Neural cell (in vitro differentiated cells): ENCODE results near the gene AGAP3. TPM values are rescaled to one million over a fixed set of nuclear protein-coding genes. Genes with fewer than 3 reads are reported as not detected.

Experiments used
- H2AFZ ChIP-seq: fragments of 200-600, 300-800 bp; sonication (generic), shearing (Covaris generic); 2 replicates; pipeline ENCODE4 v1.6.0; 2014; ENCODE audit warnings: low read depth, mild to moderate bottlenecking, antibody characterized with exemption, low read length, moderate library complexity
- H3F3A ChIP-seq: fragments of 200-600 bp; shearing (Covaris generic); 2 replicates; pipeline ENCODE4 v1.6.1; 2016; ENCODE audit warnings: mild to moderate bottlenecking, moderate library complexity, mixed read lengths, antibody characterized with exemption, low read length; ENCODE audit not compliant: insufficient read depth, poor library complexity, severe bottlenecking
- H3K27ac ChIP-seq: fragments of 200-600, 300-800 bp; sonication (generic), shearing (Covaris generic); 2 replicates; pipeline ENCODE4 v1.5.1; 2014; ENCODE audit warnings: mild to moderate bottlenecking, low read length, moderate library complexity
- H3K27me3 ChIP-seq: fragments of 300-800, 200-600 bp; sonication (generic), shearing (Covaris generic); 2 replicates; pipeline ENCODE4 v1.6.0; 2014; ENCODE audit warnings: mild to moderate bottlenecking, low read depth, low read length, moderate library complexity; ENCODE audit not compliant: insufficient read depth
- H3K36me3 ChIP-seq: fragments of 300-800, 200-600 bp; sonication (generic), shearing (Covaris generic); 2 replicates; pipeline ENCODE4 v1.5.1; 2014; ENCODE audit warnings: mild to moderate bottlenecking, antibody characterized with exemption, low read length, moderate library complexity; ENCODE audit not compliant: insufficient read depth
- H3K4me2 ChIP-seq: fragments of 300-800, 200-600 bp; sonication (generic), shearing (Covaris generic); 2 replicates; pipeline ENCODE4 v1.6.0; 2014; ENCODE audit warnings: mild to moderate bottlenecking, low read length
- H3K4me3 ChIP-seq: fragments of 300-800, 200-600 bp; sonication (generic), shearing (Covaris generic); 2 replicates; pipeline ENCODE4 v1.5.1; 2014; ENCODE audit warnings: mild to moderate bottlenecking, low read length, moderate library complexity
- H3K79me2 ChIP-seq: fragments of 200-600 bp; shearing (Covaris generic); replicated peaks from 2 replicates; pipeline ENCODE4 v1.6.0; 2014; ENCODE audit warnings: mild to moderate bottlenecking, low read length, moderate library complexity; ENCODE audit not compliant: insufficient read depth
- H3K9ac ChIP-seq: fragments of 300-800, 200-600 bp; sonication (generic), shearing (Covaris generic); 2 replicates; pipeline ENCODE4 v1.6.1; 2016; ENCODE audit warnings: mild to moderate bottlenecking, low read length, mixed read lengths
- H3K9me2 ChIP-seq: fragments of 200-600 bp; shearing (Covaris generic); 2 replicates; pipeline ENCODE4 v1.6.1; 2016; ENCODE audit warnings: mild to moderate bottlenecking, low read length, mixed read lengths; ENCODE audit not compliant: insufficient read depth
- H3K9me3 ChIP-seq: fragments of 200-600, 300-800 bp; sonication (generic), shearing (Covaris generic); 2 replicates; pipeline ENCODE4 v1.6.1; 2016; ENCODE audit warnings: mild to moderate bottlenecking, mixed run types, low read length, moderate library complexity, mixed read lengths
- H4K20me1 ChIP-seq: fragments of 200-600 bp; shearing (Covaris generic); 2 replicates; pipeline ENCODE4 v1.6.1; 2016; ENCODE audit warnings: mild to moderate bottlenecking, mixed run types; ENCODE audit not compliant: insufficient read depth
- CTCF ChIP-seq: fragments of 450-650 bp; IDR thresholded peaks from 2 replicates; pipeline ENCODE4 v1.5.1; 2014; ENCODE audit warnings: antibody characterized with exemption, mild to moderate bottlenecking, moderate library complexity; ENCODE audit not compliant: poor library complexity, severe bottlenecking
- EP300 ChIP-seq: fragments of 450-650 bp; conservative IDR thresholded peaks from 2 replicates; pipeline ENCODE4 v1.6.1; 2014; ENCODE audit warnings: antibody characterized with exemption, mild to moderate bottlenecking, moderate library complexity; ENCODE audit not compliant: poor library complexity, severe bottlenecking
- EZH2 ChIP-seq: fragments of 200-600, 300-800 bp; shearing (Covaris generic), sonication (generic); IDR thresholded peaks from 2 replicates; pipeline ENCODE4 v1.6.1; 2014; ENCODE audit warnings: antibody characterized with exemption, low read length, borderline replicate concordance, mild to moderate bottlenecking; ENCODE audit not compliant: insufficient read depth, poor library complexity, severe bottlenecking
- MXI1 ChIP-seq: fragments of 450-650 bp; conservative IDR thresholded peaks from 2 replicates; pipeline ENCODE4 v1.6.1; 2014; ENCODE audit warnings: antibody characterized with exemption, mild to moderate bottlenecking; ENCODE audit not compliant: poor library complexity, severe bottlenecking
- POLR2AphosphoS5 ChIP-seq: IDR thresholded peaks from 2 replicates; pipeline ENCODE4 v1.6.1; 2012
- RAD21 ChIP-seq: fragments of 450-650 bp; conservative IDR thresholded peaks from 2 replicates; pipeline ENCODE4 v1.6.1; 2014; ENCODE audit warnings: antibody characterized with exemption, mild to moderate bottlenecking, moderate library complexity
- SMC3 ChIP-seq: fragments of 450-650 bp; conservative IDR thresholded peaks from 2 replicates; pipeline ENCODE4 v1.6.1; 2014; ENCODE audit warnings: antibody characterized with exemption, mild to moderate bottlenecking, moderate library complexity; ENCODE audit not compliant: poor library complexity
- TAF1 ChIP-seq: IDR thresholded peaks from 2 replicates; pipeline ENCODE4 v1.6.1; 2012; ENCODE audit warnings: low read depth
- polyA plus RNA-seq: library from polyadenylated mRNA; depleted of rRNA; stranded (reverse); fragments of >200 nt; gene quantifications from 2 replicates; pipeline ENCODE4 v1.2.3, GENCODE V29; 2014
- TF ChIP-seq, protein P1 (sequence below): IDR thresholded peaks from 2 replicates; pipeline ENCODE4 v1.6.1; 2012; ENCODE audit warnings: borderline replicate concordance

The AGAP3 gene
- polyA plus RNA-seq, 1 donor from 2014 or later, result 117 TPM

DNA sequence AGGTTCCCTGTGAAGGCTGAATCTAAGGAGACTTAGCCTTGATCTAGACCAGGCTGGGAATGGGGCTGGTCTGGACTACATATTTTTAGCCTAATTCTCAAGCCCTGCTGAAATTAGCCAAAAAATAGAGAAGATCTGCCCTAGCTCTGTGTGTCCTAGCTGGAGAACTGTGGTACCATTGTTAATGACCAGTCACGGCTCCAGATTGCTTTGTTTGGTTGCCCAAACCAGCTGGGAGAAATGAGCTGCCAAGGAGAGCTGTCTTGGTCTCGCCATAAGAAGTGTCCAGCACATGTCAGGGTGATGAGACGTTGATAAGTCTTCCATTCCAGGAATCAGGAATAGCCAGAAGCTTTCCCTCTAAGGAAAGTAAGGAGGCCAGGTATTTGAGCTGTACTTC is 60.5 kb downstream of the AGAP3 start:
- Histone ChIP-seq H3K9me3 (no peaks in the 10 kb centered on the region), H3K36me3 (peaks cover 4% of the 10 kb centered on the region), H3K79me2 (no peaks in the 10 kb centered on the region), H3K27ac (no peak overlapping the region), H3K27me3 (no peaks in the 10 kb centered on the region), H2AFZ (no peak overlapping the region), H3K4me2 (no peak overlapping the region), H3K9me2 (no peaks in the 10 kb centered on the region), H4K20me1 (no peaks in the 10 kb centered on the region), H3F3A (no peaks in the 10 kb centered on the region), H3K9ac (no peak overlapping the region), H3K4me3 (no peak overlapping the region)
- TF ChIP-seq MXI1 (no peak), EP300 (no peak), RAD21 (no peak), POLR2AphosphoS5 (no peak), SMC3 (no peak), CTCF (no peak), EZH2 (no peak), TAF1 (no peak)
- TF ChIP-seq, protein P1, sequence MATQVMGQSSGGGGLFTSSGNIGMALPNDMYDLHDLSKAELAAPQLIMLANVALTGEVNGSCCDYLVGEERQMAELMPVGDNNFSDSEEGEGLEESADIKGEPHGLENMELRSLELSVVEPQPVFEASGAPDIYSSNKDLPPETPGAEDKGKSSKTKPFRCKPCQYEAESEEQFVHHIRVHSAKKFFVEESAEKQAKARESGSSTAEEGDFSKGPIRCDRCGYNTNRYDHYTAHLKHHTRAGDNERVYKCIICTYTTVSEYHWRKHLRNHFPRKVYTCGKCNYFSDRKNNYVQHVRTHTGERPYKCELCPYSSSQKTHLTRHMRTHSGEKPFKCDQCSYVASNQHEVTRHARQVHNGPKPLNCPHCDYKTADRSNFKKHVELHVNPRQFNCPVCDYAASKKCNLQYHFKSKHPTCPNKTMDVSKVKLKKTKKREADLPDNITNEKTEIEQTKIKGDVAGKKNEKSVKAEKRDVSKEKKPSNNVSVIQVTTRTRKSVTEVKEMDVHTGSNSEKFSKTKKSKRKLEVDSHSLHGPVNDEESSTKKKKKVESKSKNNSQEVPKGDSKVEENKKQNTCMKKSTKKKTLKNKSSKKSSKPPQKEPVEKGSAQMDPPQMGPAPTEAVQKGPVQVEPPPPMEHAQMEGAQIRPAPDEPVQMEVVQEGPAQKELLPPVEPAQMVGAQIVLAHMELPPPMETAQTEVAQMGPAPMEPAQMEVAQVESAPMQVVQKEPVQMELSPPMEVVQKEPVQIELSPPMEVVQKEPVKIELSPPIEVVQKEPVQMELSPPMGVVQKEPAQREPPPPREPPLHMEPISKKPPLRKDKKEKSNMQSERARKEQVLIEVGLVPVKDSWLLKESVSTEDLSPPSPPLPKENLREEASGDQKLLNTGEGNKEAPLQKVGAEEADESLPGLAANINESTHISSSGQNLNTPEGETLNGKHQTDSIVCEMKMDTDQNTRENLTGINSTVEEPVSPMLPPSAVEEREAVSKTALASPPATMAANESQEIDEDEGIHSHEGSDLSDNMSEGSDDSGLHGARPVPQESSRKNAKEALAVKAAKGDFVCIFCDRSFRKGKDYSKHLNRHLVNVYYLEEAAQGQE, result no peak

GRCh38 chr7:151148319-151149259 is 62.3 kb downstream of the AGAP3 start:
- H3K9me2 ChIP-seq, result no peaks in the 10 kb centered on the region
- H3K79me2 ChIP-seq, result no peaks in the 10 kb centered on the region
- no peak overlapping the region for H3K4me3 ChIP-seq
- no peak overlapping the region for H3K9ac ChIP-seq
- no peak overlapping the region for H3K27ac ChIP-seq
- H2AFZ ChIP-seq, result no peak overlapping the region
- TF ChIP-seq TAF1, result no peak
- H3K4me2 ChIP-seq, result no peak overlapping the region
- peaks cover 3% of the 10 kb centered on the region for H3K36me3 ChIP-seq
- H3F3A ChIP-seq, result no peaks in the 10 kb centered on the region
- H4K20me1 ChIP-seq, result no peaks in the 10 kb centered on the region
- H3K27me3 ChIP-seq, result peaks cover 2% of the 10 kb centered on the region
- no peaks in the 10 kb centered on the region for H3K9me3 ChIP-seq
